B cell (primary cell): ENCODE results near the gene ACTR6. TPM values are rescaled to one million over a fixed set of nuclear protein-coding genes. Genes with fewer than 3 reads are reported as not detected.

Experiments
- ATAC-seq: fragments of 200-7000 bp; cut with Tn5 transposase; one replicate; pipeline ENCODE4 v1.10.0; 2021; ENCODE audit warnings: low read depth, mild to moderate bottlenecking, moderate number of reproducible peaks, moderate library complexity
- CTCF ChIA-PET: fragments of 350-600 bp; sonication (Branson Sonifier 250); formaldehyde crosslinking; loops from one replicate; lab custom pipeline; 2021; ENCODE audit warnings: antibody characterized with exemption, inconsistent platforms; lab: Charles Lee
- POLR2A ChIA-PET: fragments of 350-600 bp; sonication (Branson Sonifier 250); formaldehyde crosslinking; loops from one replicate; lab custom pipeline; 2021; ENCODE audit warnings: antibody characterized with exemption; lab: Charles Lee
- DNase-seq: peaks from one replicate; pipeline ENCODE4 v3.0.0; 2013
- H2AFZ ChIP-seq: 2 replicates; pipeline ENCODE4 v1.6.1; 2012; ENCODE audit warnings: mild to moderate bottlenecking, low read depth, low read length; ENCODE audit not compliant: insufficient read depth, poor library complexity, severe bottlenecking
- H3K27ac ChIP-seq, 2 donors: 1 replicate in 1 of 2; 2 replicates in 1 of 2; pipeline ENCODE4 v1.5.1; 2012 to 2013; ENCODE audit warnings: low read length in 2 of 2, mild to moderate bottlenecking in 2 of 2, moderate library complexity in 1 of 2
- H3K27me3 ChIP-seq, 4 experiments: fragments of 200-600 bp in 1 of 4; sonication (generic) in 1 of 4; replicated peaks in 1 of 4; 1 replicate in 2 of 4; 2 replicates in 2 of 4; pipeline versions ENCODE4 v1.6.1 to v1.7.0; 2013 to 2016; ENCODE audit warnings: low read length in 3 of 4, mild to moderate bottlenecking in 2 of 4, mixed read lengths in 1 of 4, moderate library complexity in 1 of 4; ENCODE audit not compliant: insufficient read depth in 4 of 4, control insufficient read depth in 3 of 4; ENCODE audit errors: control extremely low read depth in 1 of 4
- H3K36me3 ChIP-seq, 2 experiments: replicated peaks in 1 of 2; 1 replicate in 1 of 2; 2 replicates in 1 of 2; pipeline versions ENCODE4 v1.6.1 to v1.7.1; 2013; ENCODE audit warnings: low read length in 1 of 2; ENCODE audit not compliant: insufficient read depth in 2 of 2, control insufficient read depth in 1 of 2; ENCODE audit errors: control extremely low read depth in 1 of 2, extremely low read depth in 1 of 2
- H3K4me1 ChIP-seq, 2 donors: fragments of 200-600 bp in 1 of 2; sonication (generic) in 1 of 2; 1 replicate in 1 of 2; 2 replicates in 1 of 2; pipeline versions ENCODE4 v1.5.1 to v1.6.1; 2013 to 2017; ENCODE audit warnings: low read length in 2 of 2; ENCODE audit not compliant: control insufficient read depth in 2 of 2, insufficient read depth in 2 of 2
- H3K4me2 ChIP-seq: replicated peaks from 2 replicates; pipeline ENCODE3; 2012; ENCODE audit warnings: mild to moderate bottlenecking, low read depth, low read length; ENCODE audit not compliant: poor library complexity, severe bottlenecking
- H3K4me3 ChIP-seq, 5 experiments: fragments of 200-600 bp in 1 of 5; sonication (generic) in 1 of 5; 1 replicate in 3 of 5; 2 replicates in 2 of 5; pipeline versions ENCODE4 v1.5.1 to v1.7.0; 2011 to 2016; ENCODE audit warnings: low read length in 4 of 5, mild to moderate bottlenecking in 4 of 5, low read depth in 2 of 5, control low read depth in 1 of 5, moderate library complexity in 1 of 5; ENCODE audit not compliant: insufficient read depth in 1 of 5; ENCODE audit errors: control extremely low read depth in 1 of 5, extremely low read depth in 1 of 5
- H3K79me2 ChIP-seq: fragments of 200-600 bp; sonication (generic); one replicate; pipeline ENCODE4 v1.6.0; 2016; ENCODE audit warnings: low read length; ENCODE audit not compliant: control insufficient read depth, insufficient read depth
- H3K9ac ChIP-seq: fragments of 200-600 bp; sonication (generic); 2 replicates; pipeline ENCODE4 v1.6.1; 2017; ENCODE audit warnings: mild to moderate bottlenecking, low read length, moderate library complexity
- H3K9me3 ChIP-seq, 3 donors: one replicate each; pipeline versions ENCODE4 v1.6.1 to v1.7.1; 2013; ENCODE audit warnings: low read length in 2 of 3; ENCODE audit not compliant: control insufficient read depth in 2 of 3, insufficient read depth in 1 of 3; ENCODE audit errors: control extremely low read depth in 1 of 3
- H4K20me1 ChIP-seq: 2 replicates; pipeline ENCODE4 v1.6.0; 2012; ENCODE audit warnings: mild to moderate bottlenecking, low read length; ENCODE audit not compliant: insufficient read depth, control insufficient read depth, poor library complexity, severe bottlenecking
- H3K27ac Mint-ChIP-seq: one replicate; pipeline ENCODE4 v1.8.0; 2021; ENCODE audit warnings: mixed read lengths
- H3K27me3 Mint-ChIP-seq: one replicate; pipeline ENCODE4 v1.8.0; 2021; ENCODE audit warnings: mixed read lengths
- H3K4me1 Mint-ChIP-seq: one replicate; pipeline ENCODE4 v1.8.0; 2021; ENCODE audit warnings: mixed read lengths
- H3K4me3 Mint-ChIP-seq: one replicate; pipeline ENCODE4 v1.8.0; 2021; ENCODE audit warnings: mixed read lengths
- H3K9me3 Mint-ChIP-seq: one replicate; pipeline ENCODE4 v1.8.0; 2022; ENCODE audit warnings: mixed read lengths; ENCODE audit not compliant: insufficient read depth
- EZH2 ChIP-seq: IDR thresholded peaks from 2 replicates; pipeline ENCODE4 v1.6.1; 2012; ENCODE audit warnings: borderline replicate concordance, low read depth, mild to moderate bottlenecking, moderate library complexity, low read length; ENCODE audit not compliant: insufficient read depth, poor library complexity, severe bottlenecking
- WGBS: methylation state at CpG from one replicate; pipeline ENCODE4 v1.1.5; 2013; ENCODE audit warnings: missing lambda C conversion rate; ENCODE audit not compliant: insufficient coverage; 5-methylcytosine and 5-hydroxymethylcytosine counted together
- intact Hi-C: fragments of 100-400 bp; cut with micrococcal nuclease; formaldehyde crosslinking; loops from one replicate; pipeline ENCODE4 v1.10.0; 2022
- polyA plus RNA-seq: library from polyadenylated mRNA; depleted of rRNA; stranded (reverse); fragments of >200 nt; gene quantifications from 2 replicates; pipeline ENCODE4 v1.2.3, GENCODE V29; 2012
- total RNA-seq, 2 donors: library from RNA; stranded (reverse); fragments of 120-200 nt in 1 of 2; gene quantifications; 1 replicate in 1 of 2; 2 replicates in 1 of 2; pipeline versions ENCODE4 v1.2.3 to v1.2.4, GENCODE V29; 2013 to 2022
- TF ChIP-seq, protein P1 (sequence below): fragments of 200-600 bp; IDR thresholded peaks from one replicate; pipeline ENCODE4 v1.8.0; 2022; ENCODE audit warnings: antibody characterized with exemption, mild to moderate bottlenecking

ACTR6 gene
- total and polyA plus RNA-seq, 2 donors (not counting 1 experiment from before 2014, with no cell fraction given) = 10.1 to 30.8 TPM

- POLR2A ChIA-PET = no interaction called here
- WGBS = no CpG with 5 or more reads among the region's 2 CpGs
- Mint-ChIP-seq H3K27me3 (no peaks in the 10 kb centered on the region), H3K9me3 (no peaks in the 10 kb centered on the region), H3K4me3 (no peak overlapping the region), H3K27ac (no peak overlapping the region), H3K4me1 (peaks cover 10% of the 10 kb centered on the region)
- Histone ChIP-seq H3K4me2 (no peak overlapping the region), H3K4me3 (no peak overlapping the region), H3K36me3 (peaks cover 0 to 10% of the 10 kb centered on the region in 2 experiments), H4K20me1 (no peaks in the 10 kb centered on the region), H3K27ac (no peak overlapping the region), H3K9ac (no peak overlapping the region), H3K4me1 (no peaks in the 10 kb centered on the region), H3K27me3 (no peaks in the 10 kb centered on the region), H2AFZ (no peak overlapping the region), H3K9me3 (no peaks in the 10 kb centered on the region), H3K79me2 (no peaks in the 10 kb centered on the region)
- ATAC-seq = no peak
- DNase-seq = no peak
- CTCF ChIA-PET = no interaction called here
- intact Hi-C loops = no loop called here
- no peak for TF ChIP-seq EZH2
- TF ChIP-seq, protein P1, sequence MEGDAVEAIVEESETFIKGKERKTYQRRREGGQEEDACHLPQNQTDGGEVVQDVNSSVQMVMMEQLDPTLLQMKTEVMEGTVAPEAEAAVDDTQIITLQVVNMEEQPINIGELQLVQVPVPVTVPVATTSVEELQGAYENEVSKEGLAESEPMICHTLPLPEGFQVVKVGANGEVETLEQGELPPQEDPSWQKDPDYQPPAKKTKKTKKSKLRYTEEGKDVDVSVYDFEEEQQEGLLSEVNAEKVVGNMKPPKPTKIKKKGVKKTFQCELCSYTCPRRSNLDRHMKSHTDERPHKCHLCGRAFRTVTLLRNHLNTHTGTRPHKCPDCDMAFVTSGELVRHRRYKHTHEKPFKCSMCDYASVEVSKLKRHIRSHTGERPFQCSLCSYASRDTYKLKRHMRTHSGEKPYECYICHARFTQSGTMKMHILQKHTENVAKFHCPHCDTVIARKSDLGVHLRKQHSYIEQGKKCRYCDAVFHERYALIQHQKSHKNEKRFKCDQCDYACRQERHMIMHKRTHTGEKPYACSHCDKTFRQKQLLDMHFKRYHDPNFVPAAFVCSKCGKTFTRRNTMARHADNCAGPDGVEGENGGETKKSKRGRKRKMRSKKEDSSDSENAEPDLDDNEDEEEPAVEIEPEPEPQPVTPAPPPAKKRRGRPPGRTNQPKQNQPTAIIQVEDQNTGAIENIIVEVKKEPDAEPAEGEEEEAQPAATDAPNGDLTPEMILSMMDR = no peak
Measured at GRCh38 chr12:100179252-100179651, 21.4 kb upstream of the ACTR6 start.

DNA sequence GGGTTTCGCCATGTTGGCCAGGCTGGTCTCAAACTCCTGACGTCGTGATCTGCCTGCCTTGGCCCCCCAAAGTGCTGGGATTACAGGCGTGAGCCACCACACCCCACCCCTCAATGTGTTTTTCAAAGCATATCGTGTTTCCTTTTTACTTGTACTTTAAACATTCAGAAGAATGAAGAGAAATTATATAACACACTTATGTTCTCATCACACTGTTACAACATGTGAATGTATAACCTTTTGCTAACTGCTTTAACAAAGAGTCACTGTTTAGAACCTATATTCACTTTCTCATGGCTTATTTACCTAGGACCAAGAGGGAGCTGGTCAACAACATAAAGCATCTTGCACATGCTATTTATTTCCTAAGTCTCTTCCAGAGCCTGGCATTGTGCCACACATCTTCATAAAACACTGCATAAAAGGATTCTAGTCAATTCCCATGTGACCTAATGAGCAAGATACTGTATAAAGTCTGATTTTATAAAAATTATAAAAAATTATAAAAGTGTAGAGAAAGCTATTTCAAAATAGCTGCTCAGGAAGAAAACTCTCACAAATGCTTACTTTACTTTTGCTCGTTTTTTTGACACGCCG, 16.0 kb upstream of the ACTR6 start:
- no peak overlapping the region for H2AFZ ChIP-seq
- no peaks in the 10 kb centered on the region for H3K27me3 Mint-ChIP-seq

More for the DNA sequence above, 16.0 kb upstream of the ACTR6 start:
- Histone ChIP-seq H3K36me3 (peaks cover 0 to 7% of the 10 kb centered on the region in 2 experiments), H3K4me1 (no peaks in the 10 kb centered on the region), H3K79me2 (no peaks in the 10 kb centered on the region), H4K20me1 (no peaks in the 10 kb centered on the region), H3K9me3 (peaks cover 0 to 7% (median 0%) of the 10 kb centered on the region in 3 donors), H3K4me3 (no peak overlapping the region), H3K9ac (no peak overlapping the region), H3K27ac (no peak overlapping the region), H3K27me3 (no peaks in the 10 kb centered on the region), H3K4me2 (no peak overlapping the region)
- WGBS = 100% methylated on average over 5 of the region's 8 CpGs
- ChIA-PET POLR2A (no interaction called here), CTCF (interaction anchor here (0.9 kb wide), 1 partner anchor 21 kb away, joined by 3 read pairs; no protein-coding TSS in a partner anchor)
- TF ChIP-seq, protein P1 = no peak
- no peak for TF ChIP-seq EZH2
- H3K9me3 Mint-ChIP-seq = no peaks in the 10 kb centered on the region
- H3K27ac Mint-ChIP-seq = no peak overlapping the region
- no peak for ATAC-seq
- intact Hi-C loops = no loop called here
- no peak for DNase-seq
- no peak overlapping the region for H3K4me3 Mint-ChIP-seq
- H3K4me1 Mint-ChIP-seq = peaks cover 10% of the 10 kb centered on the region
